Neuron (in vitro differentiated cells): Measurements from ENCODE around the gene PKNOX2.

Experiments
- H2AFZ ChIP-seq: one replicate; pipeline ENCODE4 v1.6.1; 2013; ENCODE audit warnings: low read depth, mild to moderate bottlenecking, inconsistent platforms, low read length, moderate library complexity
- H3K27me3 ChIP-seq: one replicate; pipeline ENCODE4 v1.6.1; 2013; ENCODE audit warnings: low read length; ENCODE audit not compliant: insufficient read depth
- H3K36me3 ChIP-seq: one replicate; pipeline ENCODE4 v1.6.1; 2013; ENCODE audit warnings: low read length; ENCODE audit not compliant: insufficient read depth
- H3K4me1 ChIP-seq: one replicate; pipeline ENCODE4 v1.6.1; 2013; ENCODE audit warnings: low read length; ENCODE audit not compliant: insufficient read depth
- H3K4me3 ChIP-seq: 2 replicates; pipeline ENCODE4 v1.5.1; 2013; ENCODE audit warnings: mild to moderate bottlenecking, low read length, moderate library complexity
- H3K9me3 ChIP-seq: one replicate; pipeline ENCODE4 v1.6.1; 2013; ENCODE audit warnings: low read length

PKNOX2 gene

DNA sequence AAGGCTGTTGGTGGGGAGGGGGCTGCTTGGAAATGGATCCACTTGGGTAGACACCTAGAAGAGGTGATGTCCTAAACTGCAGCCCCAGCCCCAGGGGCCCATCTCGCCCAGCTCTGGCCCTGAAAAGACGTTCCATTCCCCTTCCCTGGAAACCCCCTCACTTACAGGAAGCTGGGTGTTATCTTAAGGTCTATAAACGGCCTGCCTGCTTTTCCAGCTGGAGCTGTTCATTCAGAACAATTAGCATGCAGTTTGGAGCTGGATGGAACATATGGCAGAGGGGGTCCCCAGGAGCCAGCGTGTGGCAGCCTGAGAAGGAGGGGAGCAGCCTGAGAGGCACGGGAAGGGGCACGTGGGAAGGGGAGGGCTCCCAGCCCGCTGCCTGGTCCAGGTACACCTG is 139.6 kb downstream of the PKNOX2 start:
- no peak overlapping the region for H2AFZ ChIP-seq
- H3K27me3 ChIP-seq = no peaks in the 10 kb centered on the region
- no peaks in the 10 kb centered on the region for H3K36me3 ChIP-seq
- no peak overlapping the region for H3K4me3 ChIP-seq
- no peaks in the 10 kb centered on the region for H3K4me1 ChIP-seq
- no peaks in the 10 kb centered on the region for H3K9me3 ChIP-seq

DNA sequence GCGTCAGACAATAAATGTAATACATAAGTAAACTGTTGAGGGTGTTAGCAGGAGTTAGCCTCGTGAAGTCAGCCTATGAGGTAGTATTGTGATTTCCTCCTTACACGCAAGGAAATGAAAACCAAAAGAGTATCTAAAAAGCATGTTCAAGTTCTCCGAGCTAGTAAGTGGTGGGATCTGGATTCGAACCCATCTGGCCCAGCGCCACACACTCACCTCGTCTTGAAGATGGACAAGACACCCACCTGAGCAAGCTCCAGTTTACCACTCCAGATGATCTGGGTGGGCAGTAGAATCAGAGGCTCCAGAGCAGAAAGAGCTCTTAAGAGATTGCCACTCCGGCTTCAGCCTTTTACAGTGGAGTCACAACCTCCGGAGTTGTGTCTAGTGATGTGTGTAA is 140.3 kb downstream of the PKNOX2 start:
- Histone ChIP-seq H2AFZ (no peak overlapping the region), H3K4me1 (no peaks in the 10 kb centered on the region), H3K36me3 (no peaks in the 10 kb centered on the region), H3K4me3 (no peak overlapping the region), H3K9me3 (no peaks in the 10 kb centered on the region), H3K27me3 (no peaks in the 10 kb centered on the region)

DNA sequence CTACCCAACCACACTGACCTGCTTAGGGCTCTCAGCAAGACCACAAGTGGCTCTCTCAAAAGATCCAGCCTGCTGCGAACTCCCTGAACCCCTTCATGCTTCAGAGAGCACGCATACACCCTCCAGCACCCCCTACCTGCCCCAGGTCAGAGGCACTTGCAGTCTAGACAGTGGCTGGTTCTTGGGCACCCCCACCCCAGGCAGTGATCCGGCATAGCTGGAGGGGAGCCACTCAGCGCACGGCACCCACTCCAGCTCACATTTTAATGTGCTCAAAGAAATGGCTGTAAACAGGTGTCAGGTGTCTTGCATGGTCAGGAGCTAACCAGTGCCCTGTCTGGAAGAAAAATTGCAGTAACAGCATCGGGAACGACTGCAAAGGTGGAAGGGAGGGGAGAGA is 140.8 kb downstream of the PKNOX2 start:
- H3K27me3 ChIP-seq = no peaks in the 10 kb centered on the region
- H2AFZ ChIP-seq = no peak overlapping the region
- H3K4me1 ChIP-seq = no peaks in the 10 kb centered on the region

DNA sequence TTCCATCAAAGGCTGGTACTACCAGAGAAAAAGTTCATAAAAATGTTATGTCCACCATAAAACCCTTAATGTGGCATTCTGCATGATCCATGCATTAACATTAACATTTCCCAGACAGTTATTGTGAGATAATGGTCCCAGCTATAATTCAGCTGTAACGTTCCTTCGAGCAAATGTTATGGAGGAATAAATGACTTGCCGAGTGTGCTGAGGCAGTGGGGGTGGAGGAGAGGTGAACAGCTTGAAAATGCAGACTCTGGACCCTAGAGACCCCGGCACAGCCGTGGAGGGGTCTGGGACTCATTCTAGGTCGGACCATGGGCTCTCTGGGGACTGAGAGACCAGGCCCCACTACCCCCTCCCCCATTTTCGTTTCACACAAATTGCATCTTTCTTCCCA is 141.9 kb downstream of the PKNOX2 start:
- Histone ChIP-seq H3K4me3 (no peak overlapping the region), H3K9me3 (no peaks in the 10 kb centered on the region), H2AFZ (no peak overlapping the region), H3K4me1 (no peaks in the 10 kb centered on the region), H3K36me3 (no peaks in the 10 kb centered on the region), H3K27me3 (no peaks in the 10 kb centered on the region)

More for the DNA sequence above, 140.8 kb downstream of the PKNOX2 start:
- Histone ChIP-seq H3K9me3 (no peaks in the 10 kb centered on the region), H3K36me3 (no peaks in the 10 kb centered on the region), H3K4me3 (no peak overlapping the region)

DNA sequence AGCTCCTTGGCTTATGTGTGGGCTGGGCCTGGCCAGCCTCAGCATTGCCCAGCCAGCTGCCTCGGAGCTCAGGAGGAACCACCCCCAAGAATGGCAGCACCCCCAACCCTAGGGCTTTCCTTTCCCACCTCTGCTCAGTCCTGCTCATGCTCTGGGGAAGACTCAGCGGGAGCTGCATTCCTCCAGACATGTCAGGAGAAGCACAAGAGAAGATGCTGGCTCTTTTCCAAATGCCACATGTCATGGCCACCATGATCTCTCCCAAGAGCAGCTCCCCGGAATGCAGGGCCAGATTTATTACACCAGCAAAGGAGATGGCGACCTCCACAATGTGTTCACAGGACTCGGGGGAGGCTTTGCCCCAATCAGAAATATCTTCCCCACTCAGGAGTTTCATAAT is 143.7 kb downstream of the PKNOX2 start:
- no peaks in the 10 kb centered on the region for H3K4me1 ChIP-seq
- no peak overlapping the region for H3K4me3 ChIP-seq
- H3K27me3 ChIP-seq = no peaks in the 10 kb centered on the region
- H3K36me3 ChIP-seq = no peaks in the 10 kb centered on the region
- no peak overlapping the region for H2AFZ ChIP-seq
- H3K9me3 ChIP-seq = no peaks in the 10 kb centered on the region

DNA sequence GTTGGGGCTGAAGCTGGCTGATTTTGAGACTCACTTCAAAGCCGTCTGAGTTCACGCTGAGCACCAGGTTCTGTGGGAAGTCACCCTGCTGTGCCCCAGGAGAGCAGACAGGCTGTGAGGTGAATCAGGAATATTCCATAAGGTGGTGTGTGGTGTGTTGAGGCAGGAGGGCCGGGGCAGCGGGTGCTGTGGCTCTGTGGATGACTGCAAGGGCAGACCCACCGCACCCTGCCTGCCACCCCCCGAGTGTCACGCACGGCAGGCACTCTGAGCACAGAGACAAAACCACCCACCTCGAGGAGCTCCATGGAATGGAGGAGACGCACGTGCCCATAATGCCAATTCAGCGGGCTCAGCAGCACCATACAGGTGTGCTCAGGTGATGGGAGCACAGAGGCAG is 147.8 kb downstream of the PKNOX2 start:
- Histone ChIP-seq H3K27me3 (no peaks in the 10 kb centered on the region), H3K36me3 (no peaks in the 10 kb centered on the region), H2AFZ (no peak overlapping the region), H3K9me3 (peaks cover 3% of the 10 kb centered on the region), H3K4me1 (no peaks in the 10 kb centered on the region), H3K4me3 (no peak overlapping the region)

DNA sequence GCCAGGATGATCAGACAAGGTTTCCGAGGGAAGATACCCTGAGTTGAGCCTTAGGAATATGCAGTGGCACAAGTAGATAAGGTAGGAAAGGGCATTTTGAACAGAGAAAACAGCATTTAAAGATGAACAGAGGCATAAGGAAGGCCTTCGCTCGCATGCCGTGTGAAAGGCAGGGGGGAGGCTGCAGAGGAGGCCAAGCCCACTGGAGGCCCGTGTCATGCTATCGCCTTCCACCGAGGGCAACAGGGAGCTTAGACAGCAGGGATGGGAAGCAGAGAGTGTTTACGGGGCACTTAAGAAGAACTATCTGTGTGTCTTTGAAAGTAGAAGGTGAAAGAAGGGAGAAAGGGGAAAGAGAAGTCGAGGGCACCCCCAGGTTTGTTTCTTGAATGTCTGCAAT is 148.3 kb downstream of the PKNOX2 start:
- Histone ChIP-seq H3K27me3 (no peaks in the 10 kb centered on the region), H3K9me3 (peaks cover 3% of the 10 kb centered on the region), H3K4me1 (no peaks in the 10 kb centered on the region), H3K4me3 (no peak overlapping the region), H3K36me3 (no peaks in the 10 kb centered on the region), H2AFZ (no peak overlapping the region)

DNA sequence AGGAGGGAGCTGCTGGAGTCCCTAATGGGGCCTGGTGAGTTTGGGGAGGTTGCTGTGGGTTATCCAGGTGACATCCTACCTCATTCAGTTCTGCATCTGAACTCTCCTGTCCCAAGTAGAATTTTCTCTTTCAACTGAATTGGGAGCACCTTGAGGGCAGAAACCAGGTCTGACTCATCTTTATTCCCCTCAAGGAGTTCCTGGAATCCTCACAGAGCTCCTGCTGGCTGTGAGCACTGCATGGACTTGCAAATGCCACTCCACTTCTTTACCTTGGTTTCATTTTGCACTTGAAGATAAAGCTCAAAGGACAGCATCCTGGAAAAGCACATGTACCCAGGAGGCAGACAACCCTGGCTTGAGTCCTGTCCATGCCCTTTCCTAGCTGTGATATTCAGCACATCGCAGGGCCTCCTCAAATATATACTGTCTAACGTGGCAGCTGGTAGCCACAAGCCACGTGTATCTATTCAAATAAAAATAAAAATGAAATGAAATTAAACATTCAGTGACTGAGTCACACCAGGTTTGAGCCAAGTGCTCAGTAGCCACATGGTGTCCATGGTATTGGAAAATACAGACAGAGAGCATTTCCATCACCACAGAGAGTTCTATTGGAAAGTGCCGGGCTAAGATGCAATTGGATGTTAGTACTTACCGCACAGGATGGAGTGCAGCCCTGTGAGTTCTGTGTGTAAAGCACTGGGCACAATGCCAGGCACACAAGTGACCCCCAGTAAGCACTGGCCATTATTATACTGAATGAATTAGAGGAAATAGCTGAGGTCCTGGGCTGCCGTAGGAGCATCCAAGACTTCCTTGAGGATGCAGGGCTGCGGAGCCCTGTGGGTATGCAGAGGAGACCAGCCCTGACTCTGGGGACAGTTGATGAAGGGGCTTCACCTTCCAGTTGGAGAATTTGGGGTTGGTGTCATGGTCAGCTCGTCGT is 149.0 kb downstream of the PKNOX2 start:
- peaks cover 3% of the 10 kb centered on the region for H3K9me3 ChIP-seq

DNA sequence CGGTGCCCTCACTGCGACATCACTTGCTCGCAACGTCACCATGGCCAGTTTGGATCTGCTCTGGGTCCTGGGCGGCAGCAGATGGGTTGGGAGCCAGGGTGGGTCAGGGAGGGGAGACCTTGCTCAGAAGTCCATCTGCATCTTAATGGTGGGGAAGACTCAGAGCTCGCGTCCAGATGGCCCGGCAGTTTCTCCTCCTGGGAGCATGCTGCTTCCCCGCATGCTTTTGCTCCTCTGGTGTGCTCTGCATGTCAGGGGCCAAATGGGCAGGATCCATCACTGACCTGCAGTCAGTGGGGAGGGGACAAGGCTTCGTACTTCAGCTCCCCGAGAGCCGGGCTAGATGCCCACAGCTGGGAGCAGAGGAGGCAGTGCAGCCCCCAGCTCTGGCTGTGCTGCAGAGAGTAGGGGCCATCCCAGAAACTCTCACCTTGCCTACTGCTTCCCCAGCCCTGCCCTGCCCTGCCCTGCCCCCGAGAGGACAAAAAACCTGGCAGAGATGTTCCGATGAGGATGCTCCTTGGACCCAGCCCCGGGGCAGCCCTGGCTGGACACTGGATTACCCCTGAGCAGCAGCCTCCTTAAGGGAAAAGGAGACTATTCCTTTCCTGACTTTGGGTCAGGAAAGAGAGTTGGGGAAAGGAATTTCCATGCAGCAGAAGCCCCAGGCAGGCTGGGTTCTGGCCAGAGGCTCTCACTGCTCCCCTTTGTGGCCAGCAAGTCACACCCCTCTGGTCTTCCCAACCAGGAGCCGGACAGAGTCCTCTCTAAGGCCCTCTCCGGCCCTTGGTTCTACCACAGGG is 149.9 kb downstream of the PKNOX2 start:
- H3K27me3 ChIP-seq = no peaks in the 10 kb centered on the region

More for the DNA sequence above, 149.0 kb downstream of the PKNOX2 start:
- H2AFZ ChIP-seq = no peak overlapping the region
- H3K36me3 ChIP-seq = no peaks in the 10 kb centered on the region
- no peak overlapping the region for H3K4me3 ChIP-seq
- H3K27me3 ChIP-seq = no peaks in the 10 kb centered on the region
- H3K4me1 ChIP-seq = no peaks in the 10 kb centered on the region

DNA sequence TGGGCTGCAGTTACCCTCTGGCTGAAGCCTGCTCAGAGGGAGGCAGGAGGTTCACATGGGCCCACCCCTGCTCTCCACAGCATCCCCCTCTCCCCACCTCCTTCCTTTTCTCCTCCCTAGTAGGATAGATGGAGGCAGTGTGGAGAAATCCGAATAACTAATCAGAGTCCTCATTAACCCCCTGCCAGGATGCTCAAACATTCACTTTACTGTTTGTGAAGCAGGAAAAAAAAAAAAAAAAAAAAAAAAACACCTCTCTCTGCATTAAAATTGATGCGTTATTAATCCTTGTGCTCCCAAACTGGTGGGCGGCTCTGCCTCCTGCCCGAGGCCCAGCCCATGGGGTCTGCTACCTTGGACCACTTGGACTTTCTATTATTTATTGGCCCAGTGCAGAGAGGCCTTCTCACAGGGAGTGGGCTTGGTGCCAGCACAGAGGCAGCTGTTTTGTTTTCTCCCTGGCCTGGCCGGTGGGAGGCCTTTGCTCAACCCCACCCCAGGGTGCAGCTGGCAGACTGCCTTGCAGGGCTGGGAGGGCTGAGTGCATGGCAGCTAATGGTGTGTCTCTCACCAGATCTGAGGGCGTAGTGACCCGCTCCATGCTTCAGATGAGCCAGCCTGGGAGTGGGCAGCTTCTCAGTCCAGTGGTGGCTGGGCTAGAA is 150.7 kb downstream of the PKNOX2 start:
- Histone ChIP-seq H3K9me3 (peaks cover 5% of the 10 kb centered on the region), H3K4me3 (no peak overlapping the region), H2AFZ (no peak overlapping the region), H3K4me1 (no peaks in the 10 kb centered on the region), H3K27me3 (no peaks in the 10 kb centered on the region), H3K36me3 (no peaks in the 10 kb centered on the region)

More for the DNA sequence above, 149.9 kb downstream of the PKNOX2 start:
- Histone ChIP-seq H3K9me3 (peaks cover 3% of the 10 kb centered on the region), H2AFZ (no peak overlapping the region), H3K4me1 (no peaks in the 10 kb centered on the region), H3K4me3 (no peak overlapping the region), H3K36me3 (no peaks in the 10 kb centered on the region)

DNA sequence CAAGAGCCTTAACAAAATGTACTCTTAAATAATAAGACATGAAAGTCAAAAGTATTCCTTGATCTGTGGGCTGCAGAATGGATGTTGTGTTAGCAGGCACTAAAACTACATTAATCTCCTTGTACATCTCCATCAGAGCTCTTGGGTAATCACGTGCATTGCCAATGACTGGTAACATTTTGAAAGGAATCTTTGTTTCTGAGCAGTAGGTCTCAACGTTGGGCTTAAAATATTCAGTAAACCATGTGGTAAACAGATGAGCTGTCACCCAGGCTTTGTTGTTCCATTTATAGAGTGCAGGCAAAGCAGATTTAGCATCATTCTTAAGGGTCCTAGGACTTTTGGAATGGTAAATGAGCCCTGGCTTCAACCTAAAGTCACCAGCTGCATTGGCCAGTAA is 152.9 kb downstream of the PKNOX2 start:
- no peaks in the 10 kb centered on the region for H3K27me3 ChIP-seq
- no peaks in the 10 kb centered on the region for H3K4me1 ChIP-seq
- H3K4me3 ChIP-seq = no peak overlapping the region
- no peak overlapping the region for H2AFZ ChIP-seq
- H3K36me3 ChIP-seq = no peaks in the 10 kb centered on the region
- peaks cover 5% of the 10 kb centered on the region for H3K9me3 ChIP-seq

DNA sequence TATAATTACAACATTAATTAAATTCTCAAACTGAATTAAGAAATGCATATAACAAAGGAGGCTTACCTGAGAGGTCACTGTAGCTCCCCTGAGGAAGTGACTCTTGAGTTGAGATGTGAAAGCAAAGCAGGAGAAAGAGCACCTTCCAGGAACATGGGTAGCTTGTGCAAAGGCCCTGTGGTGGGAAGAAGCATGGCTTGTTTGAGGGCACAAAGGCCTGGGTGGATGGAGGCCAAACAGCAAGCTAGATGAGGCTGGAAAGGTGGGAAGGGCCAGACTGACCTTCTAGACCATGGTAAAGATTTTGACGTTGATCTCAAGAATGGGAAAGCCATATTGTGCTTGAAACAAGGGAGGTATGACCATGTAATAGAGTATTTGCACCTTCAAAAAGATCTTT is 155.1 kb downstream of the PKNOX2 start:
- no peaks in the 10 kb centered on the region for H3K4me1 ChIP-seq
- H3K4me3 ChIP-seq = no peak overlapping the region
- no peak overlapping the region for H2AFZ ChIP-seq
- peaks cover 5% of the 10 kb centered on the region for H3K9me3 ChIP-seq
- no peaks in the 10 kb centered on the region for H3K36me3 ChIP-seq
- no peaks in the 10 kb centered on the region for H3K27me3 ChIP-seq
